ENCODE measurements around the gene SORCS3.

GRCh38 chr10:105195831-105196230 is 554.7 kb downstream of the SORCS3 start:
- TF ChIP-seq CREB1 (IDR thresholded peaks at IDR 0.05) (no peak), CREB1 (CRISPR knock-in tag; IDR thresholded peaks at IDR 0.05) (no peak), TAF1 (CRISPR knock-in tag; IDR thresholded peaks at IDR 0.05) (no peak), ZNF274 (CRISPR knock-in tag; IDR thresholded peaks at IDR 0.05) (no peak), CTCF (CRISPR knock-in tag; IDR thresholded peaks at IDR 0.05) (no peak)

All from HepG2 (cell line).